ENCODE results near the gene ELOVL6. TPM values are rescaled to one million over a fixed set of nuclear protein-coding genes. Genes with fewer than 3 reads are reported as not detected.
"Not testable (repeated sequence)": the region's sequence is repeated elsewhere in the genome, so short reads cannot be mapped to it uniquely, and the experiment has no call there.

ELOVL6 gene
- total RNA-seq, 2 donors from 2014 or later, result 43.5 to 44.8 TPM

DNA sequence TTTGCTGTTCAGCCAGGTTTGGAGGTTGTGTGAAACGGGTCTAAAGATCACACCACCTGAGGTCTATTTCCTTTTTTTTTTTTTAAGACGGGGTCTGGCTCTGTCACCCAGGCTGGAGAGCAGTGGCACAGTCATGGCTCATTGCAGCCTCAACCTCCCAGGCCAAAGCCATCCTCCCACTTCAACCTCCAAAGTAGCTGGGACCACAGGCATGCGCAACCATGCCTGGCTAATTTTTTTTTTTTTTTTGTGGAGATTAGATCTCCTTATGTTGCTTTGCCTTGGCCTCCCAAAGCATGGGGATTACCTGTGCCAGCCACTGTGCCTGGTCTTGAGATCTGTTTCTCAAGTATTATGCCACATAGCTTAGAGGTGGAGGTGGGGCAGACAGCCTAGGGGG lies 49.2 kb upstream of the ELOVL6 start:
- DNase-seq, result no peak
- 83 to 88% methylated on average over 1 to 3 of the region's 3 CpGs for WGBS, 2 experiments (ENCODE audit: insufficient coverage in 1 of 2, insufficient read length in 1 of 2)
- H3K4me1 Mint-ChIP-seq, result peaks cover 20% of the 10 kb centered on the region
- H3K4me3 ChIP-seq (ENCODE audit: low read length), result no peak overlapping the region
- TF ChIP-seq, protein P1, sequence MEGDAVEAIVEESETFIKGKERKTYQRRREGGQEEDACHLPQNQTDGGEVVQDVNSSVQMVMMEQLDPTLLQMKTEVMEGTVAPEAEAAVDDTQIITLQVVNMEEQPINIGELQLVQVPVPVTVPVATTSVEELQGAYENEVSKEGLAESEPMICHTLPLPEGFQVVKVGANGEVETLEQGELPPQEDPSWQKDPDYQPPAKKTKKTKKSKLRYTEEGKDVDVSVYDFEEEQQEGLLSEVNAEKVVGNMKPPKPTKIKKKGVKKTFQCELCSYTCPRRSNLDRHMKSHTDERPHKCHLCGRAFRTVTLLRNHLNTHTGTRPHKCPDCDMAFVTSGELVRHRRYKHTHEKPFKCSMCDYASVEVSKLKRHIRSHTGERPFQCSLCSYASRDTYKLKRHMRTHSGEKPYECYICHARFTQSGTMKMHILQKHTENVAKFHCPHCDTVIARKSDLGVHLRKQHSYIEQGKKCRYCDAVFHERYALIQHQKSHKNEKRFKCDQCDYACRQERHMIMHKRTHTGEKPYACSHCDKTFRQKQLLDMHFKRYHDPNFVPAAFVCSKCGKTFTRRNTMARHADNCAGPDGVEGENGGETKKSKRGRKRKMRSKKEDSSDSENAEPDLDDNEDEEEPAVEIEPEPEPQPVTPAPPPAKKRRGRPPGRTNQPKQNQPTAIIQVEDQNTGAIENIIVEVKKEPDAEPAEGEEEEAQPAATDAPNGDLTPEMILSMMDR (conservative IDR thresholded peaks at IDR 0.05), result no peak
- H3K4me1 ChIP-seq (ENCODE audit: control insufficient read depth, insufficient read depth, low read length), result no peaks in the 10 kb centered on the region
- no peak overlapping the region for H3K27ac Mint-ChIP-seq
- no peaks in the 10 kb centered on the region for H3K36me3 Mint-ChIP-seq (ENCODE audit: low read depth)
- H3K36me3 ChIP-seq (ENCODE audit: control insufficient read depth, insufficient read depth, low read length), result no peaks in the 10 kb centered on the region
- peak overlapping the region; percentile 15 for H3K27ac ChIP-seq (ENCODE audit: low read depth, low read length)
- no peaks in the 10 kb centered on the region for H3K27me3 ChIP-seq (ENCODE audit: control insufficient read depth, insufficient read depth, low read length, poor library complexity, severe bottlenecking)
- no peak overlapping the region for H3K4me3 Mint-ChIP-seq
- H3K9me3 Mint-ChIP-seq, result no peaks in the 10 kb centered on the region
- H3K27me3 Mint-ChIP-seq (ENCODE audit: insufficient read depth), result peaks cover 4% of the 10 kb centered on the region
- no peak overlapping the region for H3K9ac ChIP-seq (ENCODE audit: extremely low read depth, low read length, poor library complexity, severe bottlenecking)
- no peaks in the 10 kb centered on the region for H3K9me3 ChIP-seq (ENCODE audit: control insufficient read depth, low read length)

DNA sequence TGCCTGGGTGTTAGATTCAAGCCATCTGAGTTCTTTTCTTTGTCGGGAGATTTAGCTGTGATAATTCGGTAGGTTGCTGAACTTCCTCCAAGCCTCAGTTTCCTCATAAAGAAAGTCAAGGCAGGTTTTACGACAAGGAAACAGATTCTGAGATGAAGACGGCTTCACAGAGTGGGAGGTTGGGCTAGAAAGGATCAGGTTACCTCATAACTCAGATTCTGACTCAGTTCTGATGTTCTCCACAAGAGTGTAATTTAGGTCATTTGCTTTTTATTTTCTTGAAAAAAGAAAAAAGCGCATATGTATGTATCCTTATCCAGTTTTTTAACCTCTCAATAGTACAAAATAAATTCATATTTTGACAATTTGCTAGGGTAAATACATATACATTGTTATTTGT lies 47.2 kb upstream of the ELOVL6 start:
- H3K9me3 Mint-ChIP-seq, result no peaks in the 10 kb centered on the region
- no peak overlapping the region for H3K9ac ChIP-seq (ENCODE audit: extremely low read depth, low read length, poor library complexity, severe bottlenecking)

DNA sequence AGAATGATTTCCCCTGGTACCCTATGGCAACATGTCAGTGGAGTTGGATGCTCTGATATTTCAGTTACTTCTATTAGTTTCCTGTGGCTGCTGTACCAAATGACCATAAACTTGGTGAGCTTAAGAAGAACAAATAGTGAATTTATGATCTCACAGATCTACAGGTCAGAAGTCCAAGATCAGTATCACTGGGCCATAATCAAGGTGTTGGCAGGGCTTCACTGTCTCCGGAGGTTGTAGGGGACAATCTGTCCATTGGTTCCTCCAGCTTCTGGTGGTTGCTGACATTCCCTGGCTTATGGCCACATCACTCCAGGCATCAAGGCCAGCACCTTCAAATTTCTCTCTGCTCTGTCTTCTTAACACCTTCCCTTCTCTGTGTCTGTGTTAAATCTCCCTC lies 37.9 kb upstream of the ELOVL6 start:
- H3K9ac ChIP-seq (ENCODE audit: extremely low read depth, low read length, poor library complexity, severe bottlenecking), result no peak overlapping the region
- no peak overlapping the region for H3K27ac ChIP-seq (ENCODE audit: low read depth, low read length)
- H3K27me3 ChIP-seq (ENCODE audit: control insufficient read depth, insufficient read depth, low read length, poor library complexity, severe bottlenecking), result peaks cover 10% of the 10 kb centered on the region
- no peak for DNase-seq
- H3K27ac Mint-ChIP-seq, result no peak overlapping the region
- TF ChIP-seq, protein P1 (conservative IDR thresholded peaks at IDR 0.05), result no peak
- WGBS, 2 experiments (ENCODE audit: insufficient coverage in 1 of 2, insufficient read length in 1 of 2), result 80 to 98% methylated on average over 1 of the region's 1 CpG
- no peak overlapping the region for H3K4me3 Mint-ChIP-seq
- H3K4me3 ChIP-seq (ENCODE audit: low read length), result no peak overlapping the region
- H3K4me1 Mint-ChIP-seq, result no peaks in the 10 kb centered on the region
- H3K4me1 ChIP-seq (ENCODE audit: control insufficient read depth, insufficient read depth, low read length), result no peaks in the 10 kb centered on the region
- no peaks in the 10 kb centered on the region for H3K36me3 Mint-ChIP-seq (ENCODE audit: low read depth)
- H3K9me3 ChIP-seq (ENCODE audit: control insufficient read depth, low read length), result peaks cover 6% of the 10 kb centered on the region
- peaks cover 27% of the 10 kb centered on the region for H3K27me3 Mint-ChIP-seq (ENCODE audit: insufficient read depth)
- H3K36me3 ChIP-seq (ENCODE audit: control insufficient read depth, insufficient read depth, low read length), result no peaks in the 10 kb centered on the region
- H3K9me3 Mint-ChIP-seq, result peaks cover 14% of the 10 kb centered on the region

More for the DNA sequence above, 47.2 kb upstream of the ELOVL6 start:
- TF ChIP-seq, protein P1 (conservative IDR thresholded peaks at IDR 0.05), result no peak
- DNase-seq, result no peak
- H3K4me3 ChIP-seq (ENCODE audit: low read length), result no peak overlapping the region
- Mint-ChIP-seq H3K36me3 (ENCODE audit: low read depth) (no peaks in the 10 kb centered on the region), H3K27ac (no peak overlapping the region), H3K4me1 (peaks cover 20% of the 10 kb centered on the region), H3K27me3 (ENCODE audit: insufficient read depth) (peaks cover 7% of the 10 kb centered on the region), H3K4me3 (no peak overlapping the region)
- no peaks in the 10 kb centered on the region for H3K36me3 ChIP-seq (ENCODE audit: control insufficient read depth, insufficient read depth, low read length)
- H3K27me3 ChIP-seq (ENCODE audit: control insufficient read depth, insufficient read depth, low read length, poor library complexity, severe bottlenecking), result no peaks in the 10 kb centered on the region
- no peaks in the 10 kb centered on the region for H3K9me3 ChIP-seq (ENCODE audit: control insufficient read depth, low read length)
- WGBS, 2 experiments (ENCODE audit: insufficient coverage in 1 of 2, insufficient read length in 1 of 2), result 83 to 85% methylated on average over 3 to 4 of the region's 5 CpGs
- no peak overlapping the region for H3K27ac ChIP-seq (ENCODE audit: low read depth, low read length)
- H3K4me1 ChIP-seq (ENCODE audit: control insufficient read depth, insufficient read depth, low read length), result no peaks in the 10 kb centered on the region

DNA sequence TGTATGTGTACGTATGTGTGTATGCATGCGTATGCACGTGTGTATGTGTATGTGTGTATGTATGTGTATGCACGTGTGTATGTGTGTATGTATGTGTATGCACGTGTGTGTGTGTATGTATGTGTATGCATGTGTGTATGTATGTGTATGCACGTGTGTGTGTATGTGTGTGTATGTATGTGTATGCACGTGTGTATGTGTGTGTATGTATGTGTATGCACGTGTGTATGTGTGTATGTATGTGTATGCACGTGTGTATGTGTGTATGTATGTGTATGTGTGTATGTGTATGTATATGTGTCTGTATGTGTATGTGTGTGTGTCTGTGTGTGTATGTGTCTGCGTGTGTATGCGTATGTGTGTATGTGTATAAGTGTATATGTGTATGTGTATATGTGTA lies 35.2 kb upstream of the ELOVL6 start:
- not testable (repeated sequence) for DNase-seq, H3K27ac Mint-ChIP-seq
- 80 to 83% methylated on average over 8 to 11 of the region's 11 CpGs for WGBS, 2 experiments (ENCODE audit: insufficient coverage in 1 of 2, insufficient read length in 1 of 2)

More for the DNA sequence above, 35.2 kb upstream of the ELOVL6 start:
- peaks cover 44% of the 10 kb centered on the region for H3K27me3 Mint-ChIP-seq (ENCODE audit: insufficient read depth)
- peaks cover 14% of the 10 kb centered on the region for H3K9me3 Mint-ChIP-seq
- H3K4me3 ChIP-seq (ENCODE audit: low read length); H3K9me3 ChIP-seq (ENCODE audit: control insufficient read depth, low read length); H3K27ac ChIP-seq (ENCODE audit: low read depth, low read length); H3K9ac ChIP-seq (ENCODE audit: extremely low read depth, low read length, poor library complexity, severe bottlenecking); H3K4me3 Mint-ChIP-seq; H3K36me3 Mint-ChIP-seq (ENCODE audit: low read depth); H3K36me3 ChIP-seq (ENCODE audit: control insufficient read depth, insufficient read depth, low read length); H3K4me1 Mint-ChIP-seq; H3K4me1 ChIP-seq (ENCODE audit: control insufficient read depth, insufficient read depth, low read length): not testable (repeated sequence)
- H3K27me3 ChIP-seq (ENCODE audit: control insufficient read depth, insufficient read depth, low read length, poor library complexity, severe bottlenecking), result peaks cover 26% of the 10 kb centered on the region
